Mesenchymal stem cell (in vitro differentiated cells and primary cell): ENCODE data around the gene ACOT8.
A peak's percentile ranks its signal among the peaks of the same experiment; 100 is the strongest.

ENCODE experiments used
- DNase-seq: peaks from one replicate; pipeline ENCODE4 v3.0.0-alpha.2; 2013
- H2AFZ ChIP-seq: one replicate; pipeline ENCODE4 v1.6.1; 2013; ENCODE audit warnings: low read depth, mild to moderate bottlenecking, control low read depth, inconsistent platforms, low read length, moderate library complexity
- H2AK5ac ChIP-seq: 2 replicates; pipeline ENCODE4 v1.6.1; 2013; ENCODE audit warnings: low read length, moderate library complexity, mild to moderate bottlenecking, inconsistent platforms; ENCODE audit not compliant: severe bottlenecking
- H2BK120ac ChIP-seq: one replicate; pipeline ENCODE4 v1.6.1; 2013; ENCODE audit warnings: low read depth, mild to moderate bottlenecking, inconsistent platforms, low read length, moderate library complexity
- H2BK12ac ChIP-seq, 2 experiments: one replicate each; pipeline ENCODE4 v1.6.1; 2013; ENCODE audit warnings: inconsistent platforms in 2 of 2, low read length in 2 of 2, mild to moderate bottlenecking in 2 of 2, moderate library complexity in 2 of 2, control low read depth in 1 of 2
- H2BK15ac ChIP-seq: one replicate; pipeline ENCODE4 v1.6.1; 2013; ENCODE audit warnings: mild to moderate bottlenecking, low read depth, inconsistent platforms; ENCODE audit not compliant: poor library complexity, severe bottlenecking
- H2BK5ac ChIP-seq: 2 replicates; pipeline ENCODE4 v1.6.1; 2013; ENCODE audit warnings: low read depth, mild to moderate bottlenecking, low read length, control low read depth, inconsistent platforms; ENCODE audit not compliant: poor library complexity, severe bottlenecking
- H3K14ac ChIP-seq, 2 experiments: one replicate each; pipeline ENCODE4 v1.6.1; 2013; ENCODE audit warnings: inconsistent platforms in 2 of 2, low read length in 2 of 2, control low read depth in 1 of 2, mild to moderate bottlenecking in 1 of 2, moderate library complexity in 1 of 2
- H3K18ac ChIP-seq, 2 experiments: one replicate each; pipeline ENCODE4 v1.6.1; 2013; ENCODE audit warnings: inconsistent platforms in 2 of 2, low read length in 2 of 2, control low read depth in 1 of 2, low read depth in 1 of 2, mild to moderate bottlenecking in 1 of 2
- H3K23ac ChIP-seq, 2 experiments: one replicate each; pipeline ENCODE4 v1.6.1; 2013; ENCODE audit warnings: inconsistent platforms in 2 of 2, low read length in 2 of 2, mild to moderate bottlenecking in 2 of 2, moderate library complexity in 2 of 2, control low read depth in 1 of 2
- H3K27ac ChIP-seq: 2 replicates; pipeline ENCODE4 v1.5.1; 2013; ENCODE audit warnings: mild to moderate bottlenecking, moderate library complexity, low read length, control low read depth, inconsistent platforms; ENCODE audit not compliant: poor library complexity, severe bottlenecking
- H3K27me3 ChIP-seq, 2 experiments: 2 replicates each; pipeline versions ENCODE4 v1.6.1 to v1.7.0; 2013; ENCODE audit warnings: low read length in 2 of 2, mild to moderate bottlenecking in 2 of 2, moderate library complexity in 2 of 2, control low read depth in 1 of 2, inconsistent platforms in 1 of 2; ENCODE audit not compliant: control insufficient read depth in 1 of 2, insufficient read depth in 1 of 2
- H3K36me3 ChIP-seq, 2 experiments: 2 replicates each; pipeline versions ENCODE4 v1.6.1 to v1.7.0; 2013; ENCODE audit warnings: low read length in 2 of 2, control low read depth in 1 of 2, inconsistent platforms in 1 of 2, low read depth in 1 of 2, mild to moderate bottlenecking in 1 of 2; ENCODE audit not compliant: insufficient read depth in 2 of 2, control insufficient read depth in 1 of 2
- H3K4ac ChIP-seq, 2 experiments: one replicate each; pipeline ENCODE4 v1.6.1; 2013; ENCODE audit warnings: inconsistent platforms in 2 of 2, low read length in 2 of 2, mild to moderate bottlenecking in 2 of 2, moderate library complexity in 2 of 2, control low read depth in 1 of 2, low read depth in 1 of 2
- H3K4me1 ChIP-seq: 2 replicates; pipeline ENCODE4 v1.6.1; 2013; ENCODE audit warnings: low read depth, low read length, control low read depth; ENCODE audit not compliant: control insufficient read depth, insufficient read depth
- H3K4me2 ChIP-seq: 2 replicates; pipeline ENCODE4 v1.6.1; 2013; ENCODE audit warnings: low read length, mild to moderate bottlenecking, inconsistent platforms; ENCODE audit not compliant: poor library complexity, severe bottlenecking
- H3K4me3 ChIP-seq, 2 experiments: 2 replicates each; pipeline versions ENCODE4 v1.5.1 to v1.7.0; 2013; ENCODE audit warnings: low read length in 2 of 2, mild to moderate bottlenecking in 2 of 2, control low read depth in 1 of 2, low read depth in 1 of 2; ENCODE audit not compliant: insufficient read depth in 1 of 2
- H3K79me1 ChIP-seq: replicated peaks from 2 replicates; pipeline ENCODE4 v1.6.1; 2013; ENCODE audit warnings: mild to moderate bottlenecking, control low read depth, low read length, inconsistent platforms; ENCODE audit not compliant: poor library complexity, severe bottlenecking
- H3K9ac ChIP-seq: 2 replicates; pipeline ENCODE4 v1.7.0; 2013; ENCODE audit warnings: mild to moderate bottlenecking, low read length, moderate library complexity
- H3K9me3 ChIP-seq: 2 replicates; pipeline ENCODE4 v1.7.0; 2013; ENCODE audit warnings: mild to moderate bottlenecking, low read length; ENCODE audit not compliant: control insufficient read depth
- H4K8ac ChIP-seq: one replicate; pipeline ENCODE4 v1.6.1; 2013; ENCODE audit warnings: inconsistent platforms, mild to moderate bottlenecking, low read length, moderate library complexity
- H4K91ac ChIP-seq: one replicate; pipeline ENCODE4 v1.6.1; 2013; ENCODE audit warnings: mild to moderate bottlenecking, low read length, inconsistent platforms
- WGBS: methylation state at CpG from one replicate; pipeline ENCODE4 v1.1.7; 2013; ENCODE audit warnings: mixed read lengths; 5-methylcytosine and 5-hydroxymethylcytosine counted together

ACOT8 gene

DNA sequence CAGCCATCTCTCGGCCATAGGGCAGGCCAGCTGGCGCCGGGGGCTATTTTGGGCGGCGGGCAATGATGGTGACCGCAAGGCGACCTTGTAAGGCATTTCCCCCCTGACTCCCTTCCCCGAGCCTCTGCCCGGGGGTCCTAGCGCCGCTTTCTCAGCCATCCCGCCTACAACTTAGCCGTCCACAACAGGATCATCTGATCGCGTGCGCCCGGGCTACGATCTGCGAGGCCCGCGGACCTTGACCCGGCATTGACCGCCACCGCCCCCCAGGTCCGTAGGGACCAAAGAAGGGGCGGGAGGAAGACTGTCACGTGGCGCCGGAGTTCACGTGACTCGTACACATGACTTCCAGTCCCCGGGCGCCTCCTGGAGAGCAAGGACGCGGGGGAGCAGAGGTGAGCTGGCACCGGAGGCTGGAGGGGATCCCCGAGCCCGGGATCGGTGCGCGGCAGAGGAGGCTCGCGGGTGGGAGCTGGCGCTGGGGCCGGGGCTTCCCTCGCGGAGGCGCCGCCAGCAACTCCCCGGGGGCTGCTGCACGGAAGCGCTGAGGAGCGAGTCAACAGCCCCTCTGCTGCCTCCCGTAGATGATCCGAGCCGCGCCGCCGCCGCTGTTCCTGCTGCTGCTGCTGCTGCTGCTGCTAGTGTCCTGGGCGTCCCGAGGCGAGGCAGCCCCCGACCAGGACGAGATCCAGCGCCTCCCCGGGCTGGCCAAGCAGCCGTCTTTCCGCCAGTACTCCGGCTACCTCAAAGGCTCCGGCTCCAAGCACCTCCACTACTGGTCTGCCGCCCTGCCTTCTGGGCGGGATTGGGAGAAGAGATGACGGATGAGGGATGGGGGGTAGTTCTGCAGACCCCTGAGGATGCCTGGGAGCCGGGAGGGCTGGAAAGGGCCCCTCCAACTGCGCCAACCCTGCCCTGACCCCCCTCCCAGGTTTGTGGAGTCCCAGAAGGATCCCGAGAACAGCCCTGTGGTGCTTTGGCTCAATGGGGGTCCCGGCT is 34.1 kb upstream of the ACOT8 start, which contains the start of the genes CTSA and NEURL2:
TSS of gene CTSA (plus strand) at position 351 of the 999 bp plus-strand sequence. CDS start at position 585, 234 bp downstream.
TSS of gene NEURL2 (minus strand) at position 224 of the 999 bp plus-strand sequence. CDS start at position 7, 217 bp downstream.
- Histone ChIP-seq H3K9ac (peak within 1 kb of the TSS; percentile 91), H3K9me3 (no peaks in the 10 kb centered on the region), H3K4ac (peak within 1 kb of the TSS; percentile 39 to 96), H3K23ac (peak within 1 kb of the TSS in 1 of 2 experiments; percentile 77), H3K79me1 (peaks cover 37% of the 10 kb centered on the region), H3K27me3 (no peaks in the 10 kb centered on the region), H2BK15ac (peak within 1 kb of the TSS; percentile 100), H4K8ac (peak within 1 kb of the TSS; percentile 81), H2AK5ac (peak within 1 kb of the TSS; percentile 28), H2BK120ac (peak within 1 kb of the TSS; percentile 88), H2BK5ac (peak within 1 kb of the TSS; percentile 40), H2BK12ac (peak within 1 kb of the TSS; percentile 14 to 93), H3K4me3 (peak within 1 kb of the TSS; percentile 78 to 88), H3K27ac (peak within 1 kb of the TSS; percentile 25), H3K4me1 (peaks cover 33% of the 10 kb centered on the region), H3K4me2 (peak within 1 kb of the TSS; percentile 99), H3K14ac (peak within 1 kb of the TSS in 1 of 2 experiments; percentile 90), H4K91ac (peak within 1 kb of the TSS; percentile 78), H2AFZ (peak within 1 kb of the TSS; percentile 88), H3K36me3 (peaks cover 50 to 66% of the 10 kb centered on the region in 2 experiments), H3K18ac (peak within 1 kb of the TSS; percentile 88 to 98)
- 3% methylated on average over 64 of the region's 78 CpGs for WGBS
- DNase-seq = peak; percentile 95

DNA sequence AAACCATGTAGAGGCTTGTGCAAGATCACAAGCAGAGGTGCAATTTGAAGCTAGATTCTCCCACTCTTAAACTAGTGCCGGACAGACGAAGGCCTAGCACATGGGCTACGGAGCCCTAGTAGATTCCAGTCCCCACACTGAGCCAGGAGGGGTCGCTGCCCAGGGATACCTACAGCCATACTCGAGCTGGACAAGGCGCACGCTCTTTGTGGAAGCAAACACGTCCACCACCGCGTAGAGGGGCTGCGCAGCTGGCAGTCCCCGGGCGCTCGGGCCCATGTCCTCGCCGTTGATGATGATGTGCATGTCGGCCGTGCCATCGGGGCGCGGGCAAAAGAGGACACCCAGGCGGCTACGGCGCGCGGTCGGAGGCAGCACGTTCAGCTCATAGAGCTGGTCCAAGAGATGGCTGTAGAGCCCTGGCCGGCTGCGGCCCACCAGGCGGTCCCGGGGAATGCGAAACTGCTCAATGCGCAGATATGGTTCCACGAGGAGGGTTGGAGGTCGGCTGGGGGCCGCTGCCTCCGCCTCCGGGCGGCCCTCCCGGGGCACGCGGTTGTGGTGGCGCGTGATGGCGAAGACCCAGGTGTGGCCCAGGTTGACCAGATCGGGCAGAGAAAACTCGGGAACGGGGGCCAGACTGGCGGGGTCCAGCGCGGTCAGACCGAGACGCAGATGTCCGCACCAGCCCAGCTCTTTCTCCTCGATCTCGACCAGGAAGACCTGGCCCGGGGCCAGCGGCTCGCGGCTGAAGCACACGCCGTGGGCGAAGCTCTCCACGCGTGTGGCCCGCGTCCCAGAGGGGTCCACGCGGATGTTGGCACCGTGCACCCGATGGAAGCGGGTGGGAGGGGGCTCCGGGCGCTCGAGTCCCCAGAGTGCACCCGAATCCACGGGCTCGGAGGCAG is 33.1 kb upstream of the ACOT8 start:
- peak overlapping the region; percentile 40 for H2BK5ac ChIP-seq
- peak; percentile 90 for DNase-seq
- peak overlapping the region in 1 of 2 experiments; percentile 61 for H3K14ac ChIP-seq
- H3K4me2 ChIP-seq = peak overlapping the region; percentile 99
- H3K4ac ChIP-seq = peak overlapping the region; percentile 39 to 91
- H3K9ac ChIP-seq = peak overlapping the region; percentile 91
- peaks cover 38% of the 10 kb centered on the region for H3K79me1 ChIP-seq
- peak overlapping the region; percentile 74 for H4K91ac ChIP-seq
- peaks cover 33% of the 10 kb centered on the region for H3K4me1 ChIP-seq
- peak overlapping the region; percentile 88 for H2BK120ac ChIP-seq
- H2AK5ac ChIP-seq = peak overlapping the region; percentile 28
- peak overlapping the region; percentile 100 for H2BK15ac ChIP-seq
- H3K23ac ChIP-seq = peak overlapping the region in 1 of 2 experiments; percentile 77
- peaks cover 42 to 61% of the 10 kb centered on the region in 2 experiments for H3K36me3 ChIP-seq
- H3K4me3 ChIP-seq = peak overlapping the region; percentile 78 to 88
- no peak overlapping the region for H3K27ac ChIP-seq
- no peaks in the 10 kb centered on the region for H3K9me3 ChIP-seq
- no peaks in the 10 kb centered on the region for H3K27me3 ChIP-seq
- H3K18ac ChIP-seq = peak overlapping the region; percentile 88 to 98
- 2% methylated on average over 78 of the region's 79 CpGs for WGBS
- H2BK12ac ChIP-seq = peak overlapping the region; percentile 14 to 93
- H2AFZ ChIP-seq = peak overlapping the region; percentile 81
- peak overlapping the region; percentile 81 for H4K8ac ChIP-seq

DNA sequence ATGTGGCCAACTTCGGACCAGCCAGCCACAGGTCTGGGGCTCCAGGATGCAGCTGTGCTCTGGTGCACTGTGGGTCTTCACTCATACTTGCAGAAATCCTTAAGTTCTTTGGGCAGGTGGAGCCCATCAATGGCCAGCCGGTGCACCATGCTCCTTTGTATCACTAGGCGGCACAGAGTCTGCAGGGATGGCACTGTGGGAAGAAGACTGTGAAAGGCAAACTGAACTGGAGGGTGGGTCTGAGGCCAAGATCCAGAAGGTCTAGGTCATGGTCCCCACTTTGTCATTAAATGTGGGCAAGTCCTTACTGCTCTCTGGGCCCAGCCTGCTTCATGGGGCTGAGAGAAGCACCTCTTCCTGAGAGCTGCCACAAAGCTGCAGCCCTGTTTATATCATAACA is 31.5 kb upstream of the ACOT8 start:
- Histone ChIP-seq H3K14ac (no peak overlapping the region), H3K18ac (no peak overlapping the region), H3K9me3 (no peaks in the 10 kb centered on the region), H4K8ac (no peak overlapping the region), H3K9ac (peak overlapping the region; percentile 91), H3K4me3 (no peak overlapping the region), H3K4me1 (peaks cover 39% of the 10 kb centered on the region), H3K23ac (no peak overlapping the region), H4K91ac (no peak overlapping the region), H2BK12ac (no peak overlapping the region), H2BK120ac (no peak overlapping the region), H3K4ac (no peak overlapping the region), H2AFZ (no peak overlapping the region), H2BK15ac (no peak overlapping the region), H3K79me1 (peaks cover 40% of the 10 kb centered on the region), H3K4me2 (no peak overlapping the region), H2AK5ac (no peak overlapping the region), H3K27ac (no peak overlapping the region), H3K36me3 (peaks cover 33 to 49% of the 10 kb centered on the region in 2 experiments), H2BK5ac (no peak overlapping the region), H3K27me3 (no peaks in the 10 kb centered on the region)
- DNase-seq = no peak
- 98% methylated on average over 3 of the region's 3 CpGs for WGBS
